ENCODE measurements around the gene STUM. TPM values are rescaled to one million over a fixed set of nuclear protein-coding genes. Genes with fewer than 3 reads are reported as not detected.

The STUM gene
- total RNA-seq, 1 experiment from 2014 or later = 0.11 TPM

DNA sequence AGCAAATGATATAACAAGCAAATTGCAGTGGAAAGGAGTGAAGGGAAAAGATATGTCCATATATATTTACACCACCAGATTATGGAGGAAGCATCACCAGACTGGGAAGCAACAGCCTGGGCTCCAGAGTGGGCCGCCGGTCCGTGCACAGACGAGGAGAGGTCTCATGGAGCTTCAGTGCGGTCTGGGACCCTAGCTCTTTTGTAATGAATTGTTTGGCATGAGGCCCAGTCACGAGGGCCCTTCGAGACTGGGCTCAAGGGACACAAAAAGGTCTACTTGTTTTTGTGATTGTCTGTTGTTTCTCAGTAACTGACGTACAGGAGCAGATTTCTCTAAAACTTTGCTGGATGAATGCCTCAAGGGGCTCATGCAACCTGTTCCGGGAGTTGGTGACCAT is 12.9 kb upstream of the STUM start:
- Mint-ChIP-seq H3K27ac (no peak overlapping the region), H3K27me3 (ENCODE audit: low read depth) (peaks cover 15% of the 10 kb centered on the region), H3K36me3 (ENCODE audit: insufficient read depth in 1 of 3, low read depth in 3 of 3) (no peaks in the 10 kb centered on the region), H3K9me3 (no peaks in the 10 kb centered on the region), H3K4me1 (peaks cover 13 to 15% of the 10 kb centered on the region in 2 experiments), H3K4me3 (no peak overlapping the region)
- Histone ChIP-seq H4K8ac (replicated peaks; ENCODE audit: insufficient read length, low read depth, low read length) (no peak overlapping the region), H3K4me1 (ENCODE audit: insufficient read depth, low read length) (no peaks in the 10 kb centered on the region), H3K79me2 (ENCODE audit: insufficient read depth, low read length) (no peaks in the 10 kb centered on the region), H3K23ac (ENCODE audit: insufficient read length, low read depth, low read length) (no peak overlapping the region), H3K9ac (ENCODE audit: extremely low read depth, insufficient read length, low read length) (no peak overlapping the region), H4K20me1 (ENCODE audit: control insufficient read depth, insufficient read depth, insufficient read length) (no peaks in the 10 kb centered on the region), H3K9me3 (ENCODE audit: control insufficient read depth, low read depth, low read length) (no peaks in the 10 kb centered on the region), H2AK5ac (ENCODE audit: insufficient read length, low read length) (no peak overlapping the region), H3K14ac (ENCODE audit: insufficient read depth, low read length) (no peak overlapping the region), H2BK120ac (ENCODE audit: low read depth, low read length, poor library complexity, severe bottlenecking) (no peak overlapping the region), H3K4ac (ENCODE audit: low read depth, low read length) (no peak overlapping the region), H2BK5ac (ENCODE audit: insufficient read length, low read length) (no peak overlapping the region), H3K18ac (ENCODE audit: insufficient read length, low read depth, low read length) (no peak overlapping the region), H3K79me1 (ENCODE audit: insufficient read depth, low read depth, low read length, poor library complexity, severe bottlenecking) (no peaks in the 10 kb centered on the region), H2BK12ac (ENCODE audit: insufficient read length, low read depth, low read length) (no peak overlapping the region), H3K4me2 (ENCODE audit: insufficient read depth, insufficient read length, low read length) (no peak overlapping the region), H4K91ac (ENCODE audit: insufficient read length, low read depth, low read length) (no peak overlapping the region), H4K5ac (ENCODE audit: insufficient read length, low read depth, low read length) (no peak overlapping the region), H3K27me3 (ENCODE audit: insufficient read depth, low read length) (no peaks in the 10 kb centered on the region), H3T11ph (ENCODE audit: low read length) (no peak overlapping the region), H2BK20ac (ENCODE audit: low read depth, low read length, poor library complexity, severe bottlenecking) (no peak overlapping the region), H3K56ac (ENCODE audit: insufficient read length, low read depth, low read length) (no peak overlapping the region), H3K23me2 (ENCODE audit: insufficient read length, low read depth, low read length, poor library complexity, severe bottlenecking) (no peaks in the 10 kb centered on the region), H3K27ac (ENCODE audit: insufficient read length, low read depth, low read length) (no peak overlapping the region), H2AFZ (ENCODE audit: low read length) (no peak overlapping the region), H2BK15ac (ENCODE audit: low read depth, low read length) (no peak overlapping the region)
- WGBS (ENCODE audit: extremely low coverage, insufficient read length, low lambda C conversion rate) = no CpG with 5 or more reads among the region's 9 CpGs
- no peak for TF ChIP-seq CTCF (conservative IDR thresholded peaks at IDR 0.05)
- DNase-seq = no peak

Measured in H9 (cell line).